ENCODE data around the gene SP100. TPM values are rescaled to one million over a fixed set of nuclear protein-coding genes. Genes with fewer than 3 reads are reported as not detected.

Gene SP100
- total and polyA plus RNA-seq, 9 donors = 63.1 to 89.6 (median 75.0) TPM

- Histone ChIP-seq H3K9me3 (no peaks in the 10 kb centered on the region), H3K36me3 (no peaks in the 10 kb centered on the region), H3K27me3 (no peaks in the 10 kb centered on the region), H3K27ac (no peak overlapping the region), H3K4me3 (no peak overlapping the region), H3K4me1 (ENCODE audit: insufficient read depth) (no peaks in the 10 kb centered on the region)
- WGBS, 3 donors = 86 to 89% (median 87%) methylated on average over 6 of the region's 6 CpGs
- TF ChIP-seq EP300 (IDR thresholded peaks at IDR 0.05) (no peak), CTCF (IDR thresholded peaks at IDR 0.05) (no peak), POLR2A (IDR thresholded peaks at IDR 0.05) (no peak)
- DNase-seq = no peak
- intact Hi-C loops (cut with DNase I) = no loop called here
Observed at GRCh38 chr2:230449901-230450467, 34.0 kb downstream of the SP100 start.

- intact Hi-C loops (cut with DNase I) = no loop called here
- Histone ChIP-seq H3K27ac (no peak overlapping the region), H3K4me1 (ENCODE audit: insufficient read depth) (no peaks in the 10 kb centered on the region), H3K27me3 (no peaks in the 10 kb centered on the region), H3K9me3 (no peaks in the 10 kb centered on the region), H3K36me3 (no peaks in the 10 kb centered on the region), H3K4me3 (no peak overlapping the region)
- TF ChIP-seq POLR2A (IDR thresholded peaks at IDR 0.05) (no peak), EP300 (IDR thresholded peaks at IDR 0.05) (no peak), CTCF (IDR thresholded peaks at IDR 0.05) (no peak)
- WGBS, 3 donors = 92 to 96% (median 95%) methylated on average over 2 of the region's 2 CpGs
- DNase-seq = no peak
Observed at GRCh38 chr2:230453006-230453405, 37.0 kb downstream of the SP100 start.

GRCh38 chr2:230455005-230455684 lies 39.1 kb downstream of the SP100 start:
- intact Hi-C loops (cut with DNase I) = no loop called here
- no peaks in the 10 kb centered on the region for H3K4me1 ChIP-seq (ENCODE audit: insufficient read depth)
- H3K4me3 ChIP-seq = no peak overlapping the region
- no peak for DNase-seq
- 97 to 100% (median 100%) methylated on average over 2 of the region's 2 CpGs for WGBS, 3 donors
- no peaks in the 10 kb centered on the region for H3K9me3 ChIP-seq
- H3K36me3 ChIP-seq = no peaks in the 10 kb centered on the region
- H3K27ac ChIP-seq = no peak overlapping the region
- no peak for TF ChIP-seq EP300 (IDR thresholded peaks at IDR 0.05)
- no peaks in the 10 kb centered on the region for H3K27me3 ChIP-seq

- H3K27ac ChIP-seq = no peak overlapping the region
Observed at GRCh38 chr2:230457073-230457768, 41.2 kb downstream of the SP100 start.

More at GRCh38 chr2:230457073-230457768, 41.2 kb downstream of the SP100 start:
- Histone ChIP-seq H3K36me3 (no peaks in the 10 kb centered on the region), H3K4me3 (no peak overlapping the region), H3K27me3 (no peaks in the 10 kb centered on the region), H3K9me3 (no peaks in the 10 kb centered on the region), H3K4me1 (ENCODE audit: insufficient read depth) (no peaks in the 10 kb centered on the region)
- DNase-seq = no peak
- 84 to 86% (median 85%) methylated on average over 4 of the region's 4 CpGs for WGBS, 3 donors
- intact Hi-C loops (cut with DNase I) = no loop called here
- TF ChIP-seq CTCF (IDR thresholded peaks at IDR 0.05) (no peak), EP300 (IDR thresholded peaks at IDR 0.05) (no peak)
